Fibroblast of skin of right quadriceps (primary cell): Measurements from ENCODE around the gene SYNPO2.
A peak's percentile ranks its signal among the peaks of the same experiment; 100 is the strongest.
"Not testable (repeated sequence)": the region's sequence is repeated elsewhere in the genome, so short reads cannot be mapped to it uniquely, and the experiment has no call there.

Source experiments
- DNase-seq: peaks from one replicate; pipeline ENCODE4 v3.0.0-alpha.2; 2013

Gene SYNPO2

GRCh38 chr4:119038116-119038841 lies 149.6 kb downstream of the SYNPO2 start:
- DNase-seq = peak; percentile 69

- DNase-seq = no peak
Observed at GRCh38 chr4:119039160-119039559, 150.5 kb downstream of the SYNPO2 start.

- DNase-seq = no peak
Observed at GRCh38 chr4:119039779-119040178, 151.1 kb downstream of the SYNPO2 start.

GRCh38 chr4:119040261-119040660 lies 151.6 kb downstream of the SYNPO2 start:
- DNase-seq = no peak

- peak; percentile 93 for DNase-seq
Observed at GRCh38 chr4:119040694-119041185, 152.1 kb downstream of the SYNPO2 start.

GRCh38 chr4:119041396-119041795 lies 152.7 kb downstream of the SYNPO2 start:
- DNase-seq = no peak

DNA sequence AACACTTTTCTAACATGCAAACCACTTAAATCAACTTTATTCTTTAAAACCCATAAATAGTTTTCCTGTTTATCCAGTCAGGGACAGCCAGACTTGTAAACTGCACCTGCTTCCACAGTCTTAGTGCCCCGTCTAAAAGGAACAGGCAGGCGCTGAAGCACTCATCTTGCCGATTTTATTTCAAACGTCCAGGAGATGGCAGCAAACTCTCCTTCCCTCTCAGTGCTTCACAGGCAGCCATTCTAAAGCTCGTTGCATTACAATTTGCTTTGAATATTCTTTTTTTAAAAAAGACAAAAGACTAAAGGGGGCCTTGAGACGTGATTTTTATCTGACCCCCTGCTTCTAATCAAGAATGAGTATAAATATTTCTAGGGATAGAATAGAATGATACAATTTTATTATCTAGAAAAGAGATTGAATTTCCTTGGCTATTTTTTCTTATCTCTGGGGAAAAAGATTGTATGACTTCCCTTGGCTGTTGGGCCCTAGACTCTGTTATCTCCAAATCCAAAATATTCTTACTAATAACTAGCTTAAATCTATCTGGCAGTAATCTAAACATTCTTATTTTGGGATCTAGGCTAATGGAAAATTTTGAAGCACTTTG lies 153.4 kb downstream of the SYNPO2 start:
- DNase-seq = peak; percentile 79

- no peak for DNase-seq
Observed at GRCh38 chr4:119046263-119046662, 157.6 kb downstream of the SYNPO2 start.

DNA sequence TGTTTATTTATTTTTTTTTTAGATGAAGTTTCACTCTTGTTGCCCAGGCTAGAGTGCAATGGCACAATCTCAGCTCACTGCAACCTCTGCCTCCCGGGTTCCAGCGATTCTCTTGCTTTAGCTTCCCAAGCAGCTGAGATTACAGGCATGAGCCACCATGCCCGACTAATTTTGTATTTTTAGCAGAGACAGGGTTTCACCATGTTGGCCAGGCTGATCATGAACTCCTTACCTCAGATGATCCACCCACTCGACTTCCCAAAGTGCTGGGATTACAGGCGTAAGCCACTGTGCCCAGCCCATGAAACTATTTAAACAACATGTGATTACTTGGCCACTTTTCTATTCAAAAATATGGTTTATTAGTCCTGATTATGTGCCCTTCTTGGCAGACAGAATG lies 158.4 kb downstream of the SYNPO2 start:
- DNase-seq = not testable (repeated sequence)

- DNase-seq = no peak
Observed at GRCh38 chr4:119048446-119048845, 159.8 kb downstream of the SYNPO2 start.

- DNase-seq = no peak
Observed at GRCh38 chr4:119049342-119049741, 160.7 kb downstream of the SYNPO2 start.

GRCh38 chr4:119050527-119051090 lies 162.0 kb downstream of the SYNPO2 start:
- peak; percentile 25 for DNase-seq

GRCh38 chr4:119053245-119053644 lies 164.6 kb downstream of the SYNPO2 start:
- no peak for DNase-seq

DNA sequence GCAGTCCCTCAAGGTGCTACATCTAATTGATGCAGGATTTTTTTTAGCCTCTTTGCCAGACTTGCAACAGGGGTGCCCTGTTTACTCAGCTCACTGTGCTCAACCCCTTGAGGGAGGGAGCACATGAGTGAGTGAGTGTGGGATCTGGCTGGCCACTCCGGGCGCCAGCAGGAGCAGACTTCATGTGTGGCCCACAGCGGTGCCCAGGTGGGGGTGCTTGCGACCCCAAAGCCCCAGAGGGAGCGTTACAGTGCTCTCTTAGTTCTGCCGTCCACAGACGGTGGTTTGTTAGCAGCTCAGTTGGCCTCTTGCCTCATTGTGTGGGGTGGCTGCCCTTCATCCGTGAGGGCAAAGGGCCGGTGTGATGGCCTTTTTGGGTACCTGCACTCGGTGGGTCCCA lies 165.3 kb downstream of the SYNPO2 start:
- DNase-seq = no peak

DNA sequence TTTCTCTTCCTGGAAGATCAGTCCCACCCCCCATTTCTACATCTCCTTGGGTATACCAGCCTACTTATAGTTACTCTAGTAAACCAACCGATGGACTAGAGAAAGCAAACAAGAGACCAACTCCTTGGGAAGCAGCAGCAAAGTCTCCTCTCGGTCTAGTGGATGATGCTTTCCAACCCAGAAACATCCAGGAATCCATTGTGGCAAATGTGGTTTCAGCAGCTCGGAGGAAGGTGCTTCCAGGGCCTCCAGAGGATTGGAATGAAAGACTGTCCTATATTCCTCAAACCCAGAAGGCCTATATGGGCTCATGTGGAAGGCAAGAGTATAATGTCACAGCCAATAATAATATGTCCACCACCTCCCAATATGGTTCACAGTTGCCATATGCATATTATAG lies 168.8 kb downstream of the SYNPO2 start:
- no peak for DNase-seq

DNA sequence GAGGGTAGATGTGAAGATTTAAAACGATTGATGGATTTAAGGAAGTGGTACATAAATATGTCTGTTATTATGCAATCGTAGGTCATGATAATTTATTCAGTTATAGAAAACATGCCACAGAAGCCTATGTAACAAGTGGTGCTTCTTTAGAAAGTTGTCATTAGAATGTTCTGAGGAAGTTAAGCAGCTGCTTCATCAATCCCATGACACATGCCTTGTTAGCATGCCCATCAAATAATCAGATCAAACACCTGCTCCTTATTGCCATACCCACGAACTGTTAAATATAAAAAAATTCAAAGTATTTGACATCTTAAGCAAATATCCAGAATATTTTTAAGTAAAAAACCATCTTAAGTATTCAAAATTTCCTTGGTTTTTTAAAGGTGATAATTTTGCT lies 170.6 kb downstream of the SYNPO2 start:
- DNase-seq = no peak

- DNase-seq = not testable (repeated sequence)
Observed at GRCh38 chr4:119067125-119067524, 178.5 kb downstream of the SYNPO2 start.

DNA sequence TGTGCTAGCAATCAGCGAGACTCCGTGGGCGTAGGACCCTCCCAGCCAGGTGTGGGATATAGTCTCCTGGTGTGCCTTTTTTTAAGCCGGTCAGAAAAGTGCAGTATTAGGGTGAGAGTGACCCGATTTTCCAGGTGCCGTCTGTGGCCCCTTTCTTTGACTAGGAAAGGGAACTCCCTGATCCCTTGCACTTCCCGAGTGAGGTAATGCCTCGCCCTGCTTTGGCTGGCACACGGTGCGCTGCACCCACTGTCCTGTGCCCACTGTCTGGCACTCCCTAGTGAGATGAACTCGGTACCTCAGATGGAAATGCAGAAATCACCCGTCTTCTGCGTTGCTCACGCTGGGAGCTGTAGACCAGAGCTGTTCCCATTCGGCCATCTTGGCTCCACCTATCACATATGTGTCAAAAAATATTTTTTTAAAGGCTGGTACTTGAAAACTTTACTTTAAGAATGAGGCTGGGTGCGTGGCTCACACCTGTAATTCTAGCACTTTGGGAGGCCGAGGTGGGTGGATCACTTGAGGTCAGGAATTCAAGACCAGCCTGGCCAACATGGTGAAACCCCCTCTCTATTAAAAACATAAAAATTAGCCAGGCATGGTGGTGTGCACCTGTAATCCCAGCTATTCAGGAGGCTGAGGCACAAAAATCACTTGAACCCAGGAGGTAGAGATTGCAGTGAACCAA lies 179.2 kb downstream of the SYNPO2 start:
- not testable (repeated sequence) for DNase-seq

- DNase-seq = no peak
Observed at GRCh38 chr4:119068529-119068962, 179.9 kb downstream of the SYNPO2 start.

DNA sequence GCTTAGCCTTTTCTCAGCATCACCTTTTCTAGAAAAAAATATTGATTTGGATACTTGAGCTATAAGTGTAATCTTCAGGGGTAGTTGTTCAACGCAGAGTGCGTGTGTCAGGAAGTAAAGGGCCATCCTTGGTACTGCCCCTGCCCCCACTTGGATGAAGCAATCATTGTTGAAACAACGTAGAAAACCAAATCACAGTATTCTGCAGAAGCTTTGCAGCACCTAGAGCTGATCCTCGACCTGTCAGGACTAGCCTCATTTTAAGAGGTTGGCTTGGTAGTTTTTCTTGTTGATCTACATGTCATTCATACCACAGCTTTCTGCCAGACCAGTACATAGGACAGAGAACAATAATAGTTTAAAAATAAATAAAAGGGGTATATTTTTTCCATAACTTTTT lies 181.6 kb downstream of the SYNPO2 start:
- DNase-seq = no peak

DNA sequence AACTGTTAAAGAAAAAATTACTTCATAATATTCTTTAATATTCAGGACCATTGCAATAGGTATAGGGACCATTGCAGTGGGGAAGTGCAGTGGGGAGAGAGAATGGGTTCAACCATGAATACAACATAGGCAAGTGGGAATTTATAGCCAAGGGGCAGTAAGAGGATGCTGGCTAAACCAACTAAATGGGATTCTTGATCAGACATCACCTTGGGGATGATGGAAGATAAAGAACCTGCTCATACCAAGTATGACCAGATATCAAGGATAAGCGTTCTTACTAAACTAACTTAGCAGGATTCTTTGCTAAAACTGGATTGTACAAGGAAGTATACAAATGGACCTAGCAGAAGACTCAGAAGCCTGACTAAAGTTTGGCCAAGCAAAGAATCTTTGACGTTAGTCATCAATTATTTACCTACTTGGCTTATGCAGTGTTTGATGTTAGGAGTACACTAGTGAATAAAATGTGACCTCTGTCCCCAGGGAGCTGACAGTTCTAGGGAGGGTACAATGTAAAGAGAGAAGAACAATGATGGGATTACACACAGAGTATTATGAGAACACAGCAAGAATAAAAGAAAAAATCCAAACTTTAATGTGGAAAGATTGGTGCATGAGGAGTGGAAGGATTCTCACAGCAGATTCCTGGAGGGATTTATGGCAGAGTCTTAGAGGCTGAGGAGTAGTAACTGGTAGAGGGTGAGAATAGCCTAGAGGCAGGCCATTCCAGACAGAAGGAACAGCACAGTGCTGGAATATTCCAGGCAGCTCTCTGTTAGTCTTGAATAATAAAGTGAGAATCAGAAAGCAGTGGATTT lies 192.3 kb downstream of the SYNPO2 start:
- DNase-seq = no peak

- no peak for DNase-seq
Observed at GRCh38 chr4:119081542-119081859, 192.8 kb downstream of the SYNPO2 start.

DNA sequence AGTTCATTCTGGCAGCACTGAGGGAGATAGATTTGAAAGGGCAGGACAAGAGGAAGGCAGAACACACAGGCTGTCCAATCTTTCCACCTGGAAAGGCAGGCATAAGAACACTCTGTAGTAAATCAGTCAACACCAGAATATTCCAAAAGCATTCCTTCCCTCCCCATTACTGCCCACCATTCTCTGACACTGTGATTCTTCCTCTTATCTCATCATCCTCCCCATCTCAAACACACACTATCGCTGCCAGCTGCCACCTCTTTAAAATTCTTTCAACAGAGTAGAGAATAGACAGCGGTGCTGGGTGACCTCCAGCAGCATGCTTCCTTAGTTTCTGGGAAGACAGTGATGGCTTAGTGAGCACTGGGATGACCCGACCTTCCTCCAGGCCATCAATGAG lies 193.3 kb downstream of the SYNPO2 start:
- no peak for DNase-seq
